ENCODE data around the gene NIP7.

The NIP7 gene

GRCh38 chr16:69319381-69319780, 20.2 kb upstream of the NIP7 start:
- no peak for DNase-seq

GRCh38 chr16:69319826-69320739, 19.5 kb upstream of the NIP7 start:
- no peak for DNase-seq

GRCh38 chr16:69320740-69321073, 18.9 kb upstream of the NIP7 start:
- no peak for DNase-seq

GRCh38 chr16:69321080-69321479, 18.5 kb upstream of the NIP7 start:
- DNase-seq, result no peak

GRCh38 chr16:69322343-69322742, 17.2 kb upstream of the NIP7 start:
- no peak for DNase-seq

- DNase-seq, result no peak
Observed at GRCh38 chr16:69323415-69323814, 16.2 kb upstream of the NIP7 start.

- DNase-seq, result peak in 1 of 2 experiments; percentile 28
Observed at GRCh38 chr16:69324013-69324531, 15.5 kb upstream of the NIP7 start.

GRCh38 chr16:69324585-69325253, 14.9 kb upstream of the NIP7 start:
- no peak for DNase-seq

- DNase-seq, result no peak
Observed at GRCh38 chr16:69325784-69326171, 13.8 kb upstream of the NIP7 start.

GRCh38 chr16:69326172-69326873, 13.2 kb upstream of the NIP7 start:
- no peak for DNase-seq

- DNase-seq, result no peak
Observed at GRCh38 chr16:69327585-69328310, 11.8 kb upstream of the NIP7 start.

- DNase-seq, result peak in 1 of 2 experiments; percentile 15
Observed at GRCh38 chr16:69328854-69329316, 10.7 kb upstream of the NIP7 start.

GRCh38 chr16:69329369-69330285, 9.9 kb upstream of the NIP7 start:
- DNase-seq, result no peak

- peak; percentile 66 to 88 for DNase-seq
Observed at GRCh38 chr16:69330286-69331109, 9.1 kb upstream of the NIP7 start, which contains the start of gene PDF. Gene PDF (minus strand): TSS chr16:69330588. CDS start chr16:69330570, 18 bp downstream.

GRCh38 chr16:69334696-69335095, 4.9 kb upstream of the NIP7 start:
- DNase-seq, result no peak

GRCh38 chr16:69338557-69339288, 849 bp upstream of the NIP7 start:
- peak in 1 of 2 experiments; percentile 46 for DNase-seq

- no peak for DNase-seq
Observed at GRCh38 chr16:69340095-69340644, 598 bp downstream of the NIP7 start.

GRCh38 chr16:69344171-69344570, 4.6 kb downstream of the NIP7 start:
- no peak for DNase-seq

- no peak for DNase-seq
Observed at GRCh38 chr16:69345923-69346322, 6.4 kb downstream of the NIP7 start.

Data from NCI-H446 (cell line).